PFSK-1 (cell line): Measurements from ENCODE around the gene UGP2.

Experiments
- FOXP2 ChIP-seq: optimal IDR thresholded peaks from 2 replicates; pipeline ENCODE3; 2011; ENCODE audit warnings: borderline replicate concordance, control low read depth, inconsistent platforms; ENCODE audit not compliant: insufficient read depth; ENCODE audit errors: extremely low read length, extremely low read depth
- POLR2AphosphoS5 ChIP-seq: IDR thresholded peaks from 2 replicates; pipeline ENCODE4 v1.6.1; 2012; ENCODE audit warnings: low read depth, mild to moderate bottlenecking, control low read depth, low read length, moderate library complexity
- SIN3A ChIP-seq: IDR thresholded peaks from 2 replicates; pipeline ENCODE4 v1.6.1; 2012; ENCODE audit warnings: mild to moderate bottlenecking, low read length, moderate library complexity, borderline replicate concordance; ENCODE audit not compliant: insufficient read depth
- TAF1 ChIP-seq: IDR thresholded peaks from 2 replicates; pipeline ENCODE4 v1.6.1; 2012; ENCODE audit warnings: low read length, control low read depth, borderline replicate concordance; ENCODE audit not compliant: insufficient read depth
- TF ChIP-seq, protein P1 (sequence below), 2 experiments: IDR thresholded peaks; 2 replicates each; pipeline versions ENCODE4 v1.6.1 to v1.8.0; 2011 to 2012; ENCODE audit warnings: low read depth in 2 of 2, low read length in 2 of 2, control low read depth in 1 of 2, inconsistent platforms in 1 of 2, mild to moderate bottlenecking in 1 of 2, moderate library complexity in 1 of 2; ENCODE audit not compliant: insufficient read depth in 1 of 2

UGP2 gene

GRCh38 chr2:63882395-63883105 lies 40.9 kb downstream of the UGP2 start:
- TF ChIP-seq FOXP2 (no peak), TAF1 (no peak), POLR2AphosphoS5 (no peak), SIN3A (no peak)
- TF ChIP-seq, protein P1, sequence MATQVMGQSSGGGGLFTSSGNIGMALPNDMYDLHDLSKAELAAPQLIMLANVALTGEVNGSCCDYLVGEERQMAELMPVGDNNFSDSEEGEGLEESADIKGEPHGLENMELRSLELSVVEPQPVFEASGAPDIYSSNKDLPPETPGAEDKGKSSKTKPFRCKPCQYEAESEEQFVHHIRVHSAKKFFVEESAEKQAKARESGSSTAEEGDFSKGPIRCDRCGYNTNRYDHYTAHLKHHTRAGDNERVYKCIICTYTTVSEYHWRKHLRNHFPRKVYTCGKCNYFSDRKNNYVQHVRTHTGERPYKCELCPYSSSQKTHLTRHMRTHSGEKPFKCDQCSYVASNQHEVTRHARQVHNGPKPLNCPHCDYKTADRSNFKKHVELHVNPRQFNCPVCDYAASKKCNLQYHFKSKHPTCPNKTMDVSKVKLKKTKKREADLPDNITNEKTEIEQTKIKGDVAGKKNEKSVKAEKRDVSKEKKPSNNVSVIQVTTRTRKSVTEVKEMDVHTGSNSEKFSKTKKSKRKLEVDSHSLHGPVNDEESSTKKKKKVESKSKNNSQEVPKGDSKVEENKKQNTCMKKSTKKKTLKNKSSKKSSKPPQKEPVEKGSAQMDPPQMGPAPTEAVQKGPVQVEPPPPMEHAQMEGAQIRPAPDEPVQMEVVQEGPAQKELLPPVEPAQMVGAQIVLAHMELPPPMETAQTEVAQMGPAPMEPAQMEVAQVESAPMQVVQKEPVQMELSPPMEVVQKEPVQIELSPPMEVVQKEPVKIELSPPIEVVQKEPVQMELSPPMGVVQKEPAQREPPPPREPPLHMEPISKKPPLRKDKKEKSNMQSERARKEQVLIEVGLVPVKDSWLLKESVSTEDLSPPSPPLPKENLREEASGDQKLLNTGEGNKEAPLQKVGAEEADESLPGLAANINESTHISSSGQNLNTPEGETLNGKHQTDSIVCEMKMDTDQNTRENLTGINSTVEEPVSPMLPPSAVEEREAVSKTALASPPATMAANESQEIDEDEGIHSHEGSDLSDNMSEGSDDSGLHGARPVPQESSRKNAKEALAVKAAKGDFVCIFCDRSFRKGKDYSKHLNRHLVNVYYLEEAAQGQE (IDR thresholded peaks at IDR 0.05; ENCODE audit: insufficient read depth in 1 of 2, low read depth in 2 of 2, low read length in 2 of 2), result no peak

GRCh38 chr2:63886445-63886844 lies 44.7 kb downstream of the UGP2 start:
- TF ChIP-seq TAF1 (no peak), POLR2AphosphoS5 (no peak), SIN3A (no peak), FOXP2 (no peak)
- TF ChIP-seq, protein P1 (IDR thresholded peaks at IDR 0.05; ENCODE audit: insufficient read depth in 1 of 2, low read depth in 2 of 2, low read length in 2 of 2), result no peak

DNA sequence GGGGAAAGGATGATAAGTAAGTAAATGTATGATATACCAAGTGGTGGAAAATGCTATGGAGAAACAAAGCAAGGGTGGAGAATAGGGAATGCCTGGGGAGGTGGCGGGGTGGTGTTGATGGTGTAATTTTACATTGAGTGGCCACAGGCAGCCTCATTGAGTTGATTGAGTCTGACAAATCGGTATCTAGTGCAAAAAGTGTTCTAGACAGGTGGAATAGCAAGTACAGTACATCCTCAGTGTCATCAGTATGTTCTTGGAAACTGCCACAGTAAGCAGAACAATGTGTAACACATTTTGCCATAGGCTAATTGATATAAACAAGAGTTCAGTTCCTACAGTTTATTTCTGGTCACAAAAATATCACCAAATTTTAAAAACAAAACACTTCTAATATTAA lies 46.4 kb downstream of the UGP2 start:
- TF ChIP-seq FOXP2 (no peak), SIN3A (no peak), TAF1 (no peak), POLR2AphosphoS5 (no peak)
- TF ChIP-seq, protein P1 (IDR thresholded peaks at IDR 0.05; ENCODE audit: insufficient read depth in 1 of 2, low read depth in 2 of 2, low read length in 2 of 2), result no peak

DNA sequence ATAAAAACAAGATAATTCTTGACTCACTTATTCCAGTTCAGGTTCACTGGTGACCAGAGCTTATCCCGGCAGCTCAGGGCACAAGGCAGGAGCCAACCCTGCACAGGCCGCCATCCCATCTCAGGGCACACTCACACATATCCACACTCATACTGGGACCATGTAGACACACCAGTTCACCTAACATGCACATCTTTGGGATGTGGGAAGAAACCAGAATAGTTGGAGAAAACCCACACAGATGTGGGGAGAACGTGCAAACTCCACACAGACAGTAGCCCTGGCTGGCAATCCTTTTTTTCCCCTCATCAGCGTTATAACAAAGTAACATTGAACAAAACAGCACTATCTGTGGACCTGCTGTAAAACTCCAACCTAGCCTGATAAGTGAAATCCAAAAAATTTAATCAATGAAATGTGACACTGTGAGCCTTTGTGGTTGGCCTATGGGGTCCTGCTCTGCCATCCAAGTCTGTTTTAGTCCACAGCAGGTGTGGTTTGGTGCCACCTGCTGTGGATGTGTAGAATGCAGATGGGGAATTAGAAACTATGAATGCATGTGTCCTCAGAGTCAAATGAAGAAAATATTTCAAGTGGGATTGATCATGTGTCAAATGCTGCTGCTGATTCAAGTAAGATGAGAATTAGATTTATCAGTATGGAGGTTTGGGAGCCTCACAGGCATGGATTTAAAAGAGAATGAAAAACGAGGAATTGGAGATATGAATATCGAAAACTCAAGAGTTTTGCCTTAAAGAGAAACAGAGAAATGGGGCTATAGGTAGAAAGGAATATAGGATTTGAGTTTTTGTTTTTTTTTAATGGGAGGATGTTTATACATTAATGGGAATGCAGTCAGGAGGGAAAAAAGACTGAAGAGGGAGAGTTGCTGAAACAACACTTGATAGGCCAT lies 47.0 kb downstream of the UGP2 start:
- no peak for TF ChIP-seq POLR2AphosphoS5
- no peak for TF ChIP-seq FOXP2
- TF ChIP-seq, protein P1 (IDR thresholded peaks at IDR 0.05; ENCODE audit: insufficient read depth in 1 of 2, low read depth in 2 of 2, low read length in 2 of 2), result no peak
- TF ChIP-seq TAF1, result no peak
- TF ChIP-seq SIN3A, result no peak
